Kidney (tissue), 14 donors: ENCODE results near the gene LRRK1. TPM values are rescaled to one million over a fixed set of nuclear protein-coding genes. Genes with fewer than 3 reads are reported as not detected.

ENCODE experiments used
- DNase-seq, 5 donors: peaks; one replicate each; pipeline ENCODE4 v3.0.0-alpha.2; 2013 to 2020
- FAIRE-seq: peaks from 2 replicates; lab custom pipeline; 2012; peaks lifted over from hg19 to GRCh38; lab: Jason Lieb, UNC
- H3K27ac ChIP-seq, 2 donors: one replicate each; pipeline ENCODE4 v1.7.0; 2013; ENCODE audit warnings: low read depth in 2 of 2, low read length in 2 of 2, inconsistent platforms in 1 of 2
- H3K27me3 ChIP-seq: one replicate; pipeline ENCODE4 v1.7.1; 2013; ENCODE audit warnings: low read length, inconsistent platforms; ENCODE audit not compliant: control insufficient read depth, insufficient read depth
- H3K36me3 ChIP-seq, 3 donors: one replicate each; pipeline versions ENCODE4 v1.7.0 to v1.7.1; 2013; ENCODE audit warnings: low read length in 3 of 3, control low read depth in 1 of 3, inconsistent platforms in 1 of 3; ENCODE audit not compliant: insufficient read depth in 3 of 3, control insufficient read depth in 2 of 3
- H3K4me1 ChIP-seq, 3 donors: one replicate each; pipeline versions ENCODE4 v1.7.0 to v1.7.1; 2013; ENCODE audit warnings: low read length in 3 of 3, inconsistent platforms in 1 of 3, low read depth in 1 of 3; ENCODE audit not compliant: control insufficient read depth in 2 of 3, insufficient read depth in 2 of 3
- H3K4me3 ChIP-seq, 3 donors: one replicate each; pipeline versions ENCODE4 v1.7.0 to v1.8.1; 2013; ENCODE audit warnings: low read length in 3 of 3, control low read depth in 1 of 3, inconsistent platforms in 1 of 3
- H3K9ac ChIP-seq, 3 donors: one replicate each; pipeline versions ENCODE4 v1.7.0 to v1.7.1; 2013; ENCODE audit warnings: low read length in 3 of 3, control low read depth in 1 of 3, inconsistent platforms in 1 of 3
- H3K9me3 ChIP-seq, 3 donors: one replicate each; pipeline versions ENCODE4 v1.7.0 to v1.7.1; 2013; ENCODE audit warnings: low read length in 3 of 3, control low read depth in 1 of 3, inconsistent platforms in 1 of 3; ENCODE audit not compliant: control insufficient read depth in 2 of 3, insufficient read depth in 1 of 3
- CTCF ChIP-seq: IDR thresholded peaks from 3 replicates; pipeline ENCODE4 v1.5.1; 2012; ENCODE audit warnings: mild to moderate bottlenecking, moderate library complexity, borderline replicate concordance; ENCODE audit not compliant: insufficient read depth; ENCODE audit errors: extremely low read depth
- intact Hi-C: fragments of 100-400 bp; cut with DNase I; formaldehyde crosslinking; loops from one replicate; pipeline ENCODE4 v1.11.1; 2022
- polyA plus RNA-seq: library from polyadenylated mRNA; stranded (reverse); fragments of 350-450 nt; fragmentation: Illumina TruSeq; extraction: RNeasy Lipid Tissue Mini Kit (QIAGEN cat#74804); gene quantifications from one replicate; pipeline ENCODE4 v1.2.3, GENCODE V29; 2014; ENCODE audit warnings: low read depth, low replicate concordance; ENCODE audit not compliant: insufficient read depth
- total RNA-seq: library from RNA; stranded (reverse); fragmentation: NEBNext Ultra II Directional; extraction: Animal tissue kit (Norgen Biotek cat#: 25700); gene quantifications from one replicate; pipeline ENCODE4 v1.2.1, GENCODE V29; 2021
- donor health status: control.
- donor health status: control.
- donor health status: control.
- donor health status: control.
- donor health status: control.
- donor health status: DM: yes; HTN: yes; CAD: no.
- donor health status: Normal renal cell carcinoma (clear cell type).

Gene LRRK1
- total and polyA plus RNA-seq, 2 donors from 2014 or later: 1.1 to 24.9 TPM

GRCh38 chr15:101069654-101069973, 150.5 kb downstream of the LRRK1 start:
- H3K36me3 ChIP-seq: no peaks in the 10 kb centered on the region
- FAIRE-seq (no peak), DNase-seq (no peak)
- H3K9ac ChIP-seq: no peak overlapping the region
- H3K9me3 ChIP-seq: no peaks in the 10 kb centered on the region
- H3K4me1 ChIP-seq: peaks cover 0 to 2% (median 0%) of the 10 kb centered on the region in 3 donors
- intact Hi-C loops: no loop called here
- H3K27me3 ChIP-seq: no peaks in the 10 kb centered on the region
- TF ChIP-seq CTCF: no peak
- H3K27ac ChIP-seq: no peak overlapping the region
- no peak overlapping the region for H3K4me3 ChIP-seq

GRCh38 chr15:101070024-101070423, 150.9 kb downstream of the LRRK1 start:
- H3K27ac ChIP-seq: peak overlapping the region in 1 of 2 donors; percentile 72
- FAIRE-seq (no peak), DNase-seq (peak in 1 of 5 donors; percentile 32)
- H3K36me3 ChIP-seq: no peaks in the 10 kb centered on the region
- no peaks in the 10 kb centered on the region for H3K9me3 ChIP-seq
- H3K4me1 ChIP-seq: peaks cover 0 to 2% (median 0%) of the 10 kb centered on the region in 3 donors
- no peaks in the 10 kb centered on the region for H3K27me3 ChIP-seq
- intact Hi-C loops: no loop called here
- no peak overlapping the region for H3K9ac ChIP-seq
- no peak overlapping the region for H3K4me3 ChIP-seq
- TF ChIP-seq CTCF: no peak

GRCh38 chr15:101070502-101071273, 151.5 kb downstream of the LRRK1 start:
- Histone ChIP-seq H3K9ac (no peak overlapping the region), H3K27ac (peak overlapping the region in 1 of 2 donors; percentile 72), H3K36me3 (no peaks in the 10 kb centered on the region), H3K4me3 (no peak overlapping the region), H3K27me3 (no peaks in the 10 kb centered on the region), H3K4me1 (peaks cover 0 to 2% (median 0%) of the 10 kb centered on the region in 3 donors), H3K9me3 (no peaks in the 10 kb centered on the region)
- DNase-seq (peak in 3 of 5 donors; percentile 38 to 65 (median 54)), FAIRE-seq (peak; percentile 39)
- no peak for TF ChIP-seq CTCF
- intact Hi-C loops: no loop called here
